Hepatocyte (in vitro differentiated cells): ENCODE data around the gene C16orf86. TPM values are rescaled to one million over a fixed set of nuclear protein-coding genes. Genes with fewer than 3 reads are reported as not detected.

Experiments used
- DNase-seq: peaks from one replicate; pipeline ENCODE4 v3.0.0-alpha.2; 2016; ENCODE audit warnings: low spot score
- H2AFZ ChIP-seq: fragments of 200-600 bp; sonication (generic); 2 replicates; pipeline ENCODE4 v1.6.0; 2016; ENCODE audit warnings: antibody characterized with exemption, mild to moderate bottlenecking
- H3K27ac ChIP-seq: fragments of 200-600 bp; sonication (generic); 2 replicates; pipeline ENCODE4 v1.5.1; 2016; ENCODE audit warnings: mild to moderate bottlenecking
- H3K27me3 ChIP-seq: fragments of 200-600 bp; sonication (generic); 2 replicates; pipeline ENCODE4 v1.6.1; 2016
- H3K36me3 ChIP-seq: fragments of 200-600 bp; sonication (generic); replicated peaks from 2 replicates; pipeline ENCODE4 v1.5.1; 2016; ENCODE audit warnings: low read depth; ENCODE audit not compliant: insufficient read depth
- H3K4me1 ChIP-seq: fragments of 200-600 bp; sonication (generic); 2 replicates; pipeline ENCODE4 v1.5.1; 2016; ENCODE audit warnings: mild to moderate bottlenecking, moderate library complexity; ENCODE audit not compliant: insufficient read depth
- H3K4me2 ChIP-seq: fragments of 200-600 bp; sonication (generic); 2 replicates; pipeline ENCODE4 v1.6.0; 2016
- H3K4me3 ChIP-seq: fragments of 200-600 bp; sonication (generic); 2 replicates; pipeline ENCODE4 v1.5.1; 2016; ENCODE audit warnings: mild to moderate bottlenecking
- H3K79me2 ChIP-seq: fragments of 200-600 bp; sonication (generic); 2 replicates; pipeline ENCODE4 v1.6.0; 2017; ENCODE audit warnings: mild to moderate bottlenecking
- H3K9me2 ChIP-seq: fragments of 200-600 bp; sonication (generic); replicated peaks from 2 replicates; pipeline ENCODE4 v1.6.0; 2017; ENCODE audit warnings: mild to moderate bottlenecking; ENCODE audit not compliant: insufficient read depth
- H3K9me3 ChIP-seq: fragments of 200-600 bp; sonication (generic); 2 replicates; pipeline ENCODE4 v1.5.1; 2016; ENCODE audit warnings: low read depth, mild to moderate bottlenecking
- H4K20me1 ChIP-seq: fragments of 200-600 bp; sonication (generic); 2 replicates; pipeline ENCODE4 v1.6.0; 2016; ENCODE audit warnings: mild to moderate bottlenecking; ENCODE audit not compliant: insufficient read depth, poor library complexity, severe bottlenecking
- EZH2 ChIP-seq: fragments of 200-600 bp; sonication (generic); IDR thresholded peaks from 2 replicates; pipeline ENCODE4 v1.6.1; 2016; ENCODE audit warnings: antibody characterized with exemption, mild to moderate bottlenecking, borderline replicate concordance
- EZH2phosphoT487 ChIP-seq: fragments of 200-600 bp; sonication (generic); IDR thresholded peaks from one replicate; pipeline ENCODE4 v1.6.1; 2018; ENCODE audit warnings: antibody characterized with exemption, mild to moderate bottlenecking, low read depth, moderate library complexity; ENCODE audit not compliant: unreplicated experiment, severe bottlenecking
- WGBS: methylation state at CpG from one replicate; pipeline ENCODE4 v1.1.6; 2016; ENCODE audit warnings: low lambda C conversion rate; ENCODE audit errors: missing lambda C conversion rate; 5-methylcytosine and 5-hydroxymethylcytosine counted together
- polyA plus RNA-seq: library from polyadenylated mRNA; unstranded; fragments of >200 nt; fragmentation: Nextera tagmentation; extraction: Ambion mirVana; gene quantifications from 2 replicates; pipeline ENCODE4 v1.2.1, GENCODE V29; 2016
- total RNA-seq: library from RNA; depleted of rRNA; stranded (reverse); fragments of >200 nt; gene quantifications from 2 replicates; pipeline ENCODE4 v1.2.3, GENCODE V29; 2014
- TF ChIP-seq, protein P1 (sequence below): fragments of 200-600 bp; sonication (generic); IDR thresholded peaks from 2 replicates; pipeline ENCODE4 v1.5.1; 2016; ENCODE audit warnings: antibody characterized with exemption, mild to moderate bottlenecking; ENCODE audit not compliant: poor library complexity

C16orf86 gene
- total and polyA plus RNA-seq, 2 experiments from 2014 or later = 2.3 to 4.1 TPM

- peaks cover 7% of the 10 kb centered on the region for H3K79me2 ChIP-seq
- DNase-seq = peak; percentile 96
- no peaks in the 10 kb centered on the region for H3K36me3 ChIP-seq
- H3K4me1 ChIP-seq = peaks cover 4% of the 10 kb centered on the region
- peak within 1 kb of the TSS; percentile 74 for H3K4me3 ChIP-seq
- H3K4me2 ChIP-seq = peak within 1 kb of the TSS; percentile 86
- peaks cover 2% of the 10 kb centered on the region for H3K27me3 ChIP-seq
- H3K9me3 ChIP-seq = no peaks in the 10 kb centered on the region
- H3K9me2 ChIP-seq = no peaks in the 10 kb centered on the region
- peak within 1 kb of the TSS; percentile 90 for H3K27ac ChIP-seq
- WGBS = 1% methylated on average over 68 of the region's 83 CpGs
- H2AFZ ChIP-seq = peak within 1 kb of the TSS; percentile 88
- no peaks in the 10 kb centered on the region for H4K20me1 ChIP-seq
- no peak for TF ChIP-seq EZH2phosphoT487
- TF ChIP-seq, protein P1, sequence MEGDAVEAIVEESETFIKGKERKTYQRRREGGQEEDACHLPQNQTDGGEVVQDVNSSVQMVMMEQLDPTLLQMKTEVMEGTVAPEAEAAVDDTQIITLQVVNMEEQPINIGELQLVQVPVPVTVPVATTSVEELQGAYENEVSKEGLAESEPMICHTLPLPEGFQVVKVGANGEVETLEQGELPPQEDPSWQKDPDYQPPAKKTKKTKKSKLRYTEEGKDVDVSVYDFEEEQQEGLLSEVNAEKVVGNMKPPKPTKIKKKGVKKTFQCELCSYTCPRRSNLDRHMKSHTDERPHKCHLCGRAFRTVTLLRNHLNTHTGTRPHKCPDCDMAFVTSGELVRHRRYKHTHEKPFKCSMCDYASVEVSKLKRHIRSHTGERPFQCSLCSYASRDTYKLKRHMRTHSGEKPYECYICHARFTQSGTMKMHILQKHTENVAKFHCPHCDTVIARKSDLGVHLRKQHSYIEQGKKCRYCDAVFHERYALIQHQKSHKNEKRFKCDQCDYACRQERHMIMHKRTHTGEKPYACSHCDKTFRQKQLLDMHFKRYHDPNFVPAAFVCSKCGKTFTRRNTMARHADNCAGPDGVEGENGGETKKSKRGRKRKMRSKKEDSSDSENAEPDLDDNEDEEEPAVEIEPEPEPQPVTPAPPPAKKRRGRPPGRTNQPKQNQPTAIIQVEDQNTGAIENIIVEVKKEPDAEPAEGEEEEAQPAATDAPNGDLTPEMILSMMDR = no peak
- no peak for TF ChIP-seq EZH2
Measured at GRCh38 chr16:67659675-67660563, 6.7 kb upstream of the C16orf86 start, which contains the start of gene ACD. Gene ACD, minus strand, starts transcription at chr16:67660260. Its CDS starts 40 bp downstream, at chr16:67660220.

GRCh38 chr16:67660564-67661028 lies 6.0 kb upstream of the C16orf86 start, which contains the start of gene PARD6A:
Gene PARD6A, plus strand, starts transcription at chr16:67660960. Its CDS starts 79 bp downstream, at chr16:67661039.
- no peak for TF ChIP-seq EZH2phosphoT487
- no peak for TF ChIP-seq EZH2
- TF ChIP-seq, protein P1 = no peak
- peak within 1 kb of the TSS; percentile 90 for H3K27ac ChIP-seq
- H3K79me2 ChIP-seq = peaks cover 7% of the 10 kb centered on the region
- H3K4me1 ChIP-seq = peaks cover 4% of the 10 kb centered on the region
- no peaks in the 10 kb centered on the region for H3K27me3 ChIP-seq
- no peaks in the 10 kb centered on the region for H3K9me3 ChIP-seq
- WGBS = 1% methylated on average over 30 of the region's 48 CpGs
- peak within 1 kb of the TSS; percentile 86 for H3K4me2 ChIP-seq
- H2AFZ ChIP-seq = peak within 1 kb of the TSS; percentile 88
- DNase-seq = peak; percentile 98
- no peaks in the 10 kb centered on the region for H3K36me3 ChIP-seq
- no peaks in the 10 kb centered on the region for H3K9me2 ChIP-seq
- H3K4me3 ChIP-seq = peak within 1 kb of the TSS; percentile 74
- H4K20me1 ChIP-seq = no peaks in the 10 kb centered on the region

- H2AFZ ChIP-seq = peak overlapping the region; percentile 31
- H3K36me3 ChIP-seq = no peaks in the 10 kb centered on the region
- 17% methylated on average over 36 of the region's 39 CpGs for WGBS
- H3K4me1 ChIP-seq = peaks cover 8% of the 10 kb centered on the region
- peak overlapping the region; percentile 86 for H3K4me2 ChIP-seq
- H3K9me3 ChIP-seq = no peaks in the 10 kb centered on the region
- H3K9me2 ChIP-seq = no peaks in the 10 kb centered on the region
- peak; percentile 84 for DNase-seq
- H3K27me3 ChIP-seq = no peaks in the 10 kb centered on the region
- no peaks in the 10 kb centered on the region for H4K20me1 ChIP-seq
- H3K79me2 ChIP-seq = peaks cover 7% of the 10 kb centered on the region
- TF ChIP-seq EZH2 = no peak
- no peak for TF ChIP-seq EZH2phosphoT487
- TF ChIP-seq, protein P1 = no peak
- H3K4me3 ChIP-seq = no peak overlapping the region
- peak overlapping the region; percentile 57 for H3K27ac ChIP-seq
Measured at GRCh38 chr16:67661101-67661761, 5.4 kb upstream of the C16orf86 start.
